CD14-positive monocyte (primary cell): ENCODE data around the gene RAB40A. TPM values are rescaled to one million over a fixed set of nuclear protein-coding genes. Genes with fewer than 3 reads are reported as not detected.

ENCODE experiments used
- DNase-seq, 3 donors: peaks; one replicate each; pipeline ENCODE4 v3.0.0-alpha.2; 2011 to 2022
- H2AFZ ChIP-seq: 2 replicates; pipeline ENCODE4 v1.6.0; 2012; ENCODE audit warnings: mild to moderate bottlenecking, low read depth, low read length, inconsistent platforms; ENCODE audit not compliant: insufficient read depth, poor library complexity, severe bottlenecking
- H3K27ac ChIP-seq, 2 donors: 1 replicate in 1 of 2; 2 replicates in 1 of 2; pipeline ENCODE4 v1.5.1; 2012 to 2013; ENCODE audit warnings: low read length in 2 of 2, control low read depth in 1 of 2, inconsistent platforms in 1 of 2, low read depth in 1 of 2, mild to moderate bottlenecking in 1 of 2
- H3K27me3 ChIP-seq, 2 donors: one replicate each; pipeline versions ENCODE4 v1.6.0 to v1.6.1; 2011 to 2013; ENCODE audit warnings: low read length in 2 of 2; ENCODE audit not compliant: control insufficient read depth in 2 of 2, insufficient read depth in 2 of 2
- H3K36me3 ChIP-seq, 2 donors: replicated peaks in 1 of 2; 1 replicate in 1 of 2; 2 replicates in 1 of 2; pipeline versions ENCODE4 v1.5.1 to v1.6.1; 2012 to 2013; ENCODE audit warnings: low read length in 2 of 2, control low read depth in 1 of 2, inconsistent platforms in 1 of 2, mild to moderate bottlenecking in 1 of 2; ENCODE audit not compliant: insufficient read depth in 2 of 2, control insufficient read depth in 1 of 2
- H3K4me1 ChIP-seq, 2 donors: 1 replicate in 1 of 2; 2 replicates in 1 of 2; pipeline versions ENCODE4 v1.5.1 to v1.6.1; 2012 to 2013; ENCODE audit warnings: low read length in 2 of 2, control low read depth in 1 of 2, inconsistent platforms in 1 of 2, mild to moderate bottlenecking in 1 of 2, moderate library complexity in 1 of 2; ENCODE audit not compliant: insufficient read depth in 2 of 2, control insufficient read depth in 1 of 2
- H3K4me2 ChIP-seq: replicated peaks from 2 replicates; pipeline ENCODE3; 2012; ENCODE audit warnings: low read length, moderate library complexity, mild to moderate bottlenecking; ENCODE audit not compliant: poor library complexity, severe bottlenecking; ENCODE audit errors: extremely low read depth
- H3K4me3 ChIP-seq, 3 experiments: fragments of 200-600 bp in 1 of 3; sonication (generic) in 1 of 3; replicated peaks in 1 of 3; 1 replicate in 2 of 3; 2 replicates in 1 of 3; pipeline ENCODE4 v1.5.1; 2011 to 2013; ENCODE audit warnings: low read length in 3 of 3, mild to moderate bottlenecking in 3 of 3, control low read depth in 2 of 3, low read depth in 2 of 3, inconsistent platforms in 1 of 3, moderate library complexity in 1 of 3
- H3K79me2 ChIP-seq: 2 replicates; pipeline ENCODE4 v1.6.0; 2012; ENCODE audit warnings: mild to moderate bottlenecking, control low read depth, inconsistent platforms, low read length, moderate library complexity; ENCODE audit not compliant: insufficient read depth
- H3K9ac ChIP-seq: 2 replicates; pipeline ENCODE4 v1.6.0; 2017; ENCODE audit warnings: low read length, mild to moderate bottlenecking; ENCODE audit not compliant: insufficient read depth, poor library complexity, severe bottlenecking
- H3K9me3 ChIP-seq, 2 donors: replicated peaks in 1 of 2; 1 replicate in 1 of 2; 2 replicates in 1 of 2; pipeline versions ENCODE4 v1.5.1 to v1.6.1; 2012 to 2013; ENCODE audit warnings: low read length in 2 of 2, control low read depth in 1 of 2; ENCODE audit not compliant: control insufficient read depth in 1 of 2, insufficient read depth in 1 of 2
- H4K20me1 ChIP-seq: 2 replicates; pipeline ENCODE4 v1.6.0; 2012; ENCODE audit warnings: mild to moderate bottlenecking, low read length, control low read depth, moderate library complexity; ENCODE audit not compliant: insufficient read depth
- H3K27ac Mint-ChIP-seq, 7 donors: one replicate each; pipeline ENCODE4 v1.8.0; 2020; ENCODE audit warnings: mild to moderate bottlenecking in 7 of 7, mixed read lengths in 7 of 7, moderate library complexity in 6 of 7, inconsistent platforms in 2 of 7
- H3K27me3 Mint-ChIP-seq, 3 donors: one replicate each; pipeline ENCODE4 v1.8.0; 2021 to 2022; ENCODE audit warnings: low read depth in 3 of 3, mild to moderate bottlenecking in 3 of 3, mixed read lengths in 3 of 3, moderate library complexity in 3 of 3, inconsistent platforms in 1 of 3
- H3K36me3 Mint-ChIP-seq, 2 donors: one replicate each; pipeline ENCODE4 v1.8.0; 2020; ENCODE audit warnings: mixed read lengths in 2 of 2, inconsistent platforms in 1 of 2, mild to moderate bottlenecking in 1 of 2
- H3K4me1 Mint-ChIP-seq: one replicate; pipeline ENCODE4 v1.8.0; 2020; ENCODE audit warnings: mild to moderate bottlenecking, mixed read lengths
- H3K4me3 Mint-ChIP-seq, 2 donors: one replicate each; pipeline ENCODE4 v1.8.0; 2020; ENCODE audit warnings: mild to moderate bottlenecking in 2 of 2, mixed read lengths in 2 of 2, moderate library complexity in 1 of 2
- H3K9me3 Mint-ChIP-seq, 7 donors: one replicate each; pipeline ENCODE4 v1.8.0; 2020 to 2022; ENCODE audit warnings: mixed read lengths in 7 of 7, mild to moderate bottlenecking in 6 of 7, moderate library complexity in 6 of 7, inconsistent platforms in 2 of 7
- WGBS: methylation state at CpG from one replicate; pipeline ENCODE4 v1.1.5; 2013; ENCODE audit warnings: missing lambda C conversion rate; ENCODE audit not compliant: insufficient coverage; 5-methylcytosine and 5-hydroxymethylcytosine counted together
- intact Hi-C, 2 donors: fragments of 100-400 bp; cut with micrococcal nuclease; formaldehyde crosslinking; loops; one replicate each; pipeline versions ENCODE4 v1.15.0 to v1.15.1; 2023
- polyA plus RNA-seq, 3 donors: library from polyadenylated mRNA; depleted of rRNA in 1 of 3; unstranded in 2 of 3; stranded (reverse) in 1 of 3; fragments of 300-500 nt in 2 of 3; fragments of >200 nt in 1 of 3; fragmentation: Illumina TruSeq in 2 of 3; gene quantifications; 1 replicate in 2 of 3; 2 replicates in 1 of 3; pipeline ENCODE4 v1.2.3, GENCODE V29; 2012 to 2021
- TF ChIP-seq, protein P1 (sequence below): fragments of 200-600 bp; IDR thresholded peaks from one replicate; pipeline ENCODE4 v1.8.0; 2022; ENCODE audit warnings: antibody characterized with exemption, mild to moderate bottlenecking

The RAB40A gene
- polyA plus RNA-seq, 3 donors, result not detected

DNA sequence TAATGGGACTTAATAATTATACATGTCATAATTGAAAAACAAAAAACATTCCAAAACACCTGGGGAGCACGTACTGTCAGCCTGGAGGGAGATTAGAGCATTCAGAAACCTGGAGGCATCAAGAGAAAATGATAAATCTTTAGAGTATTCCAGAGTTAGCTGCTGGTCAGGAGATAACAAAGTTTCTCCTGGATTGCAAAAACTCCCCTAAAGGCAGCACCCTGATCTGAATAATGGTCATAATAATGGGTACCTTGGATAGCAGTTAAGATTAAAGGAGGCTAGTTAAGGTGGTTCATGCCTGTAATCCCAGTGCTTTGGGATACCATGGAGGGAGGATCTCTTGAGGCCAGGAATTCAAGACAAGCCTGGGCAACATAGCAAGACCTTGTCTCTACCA is 15.9 kb upstream of the RAB40A start:
- no peak overlapping the region for H3K4me2 ChIP-seq
- intact Hi-C loops, result no loop called here
- H2AFZ ChIP-seq, result no peak overlapping the region
- TF ChIP-seq, protein P1, sequence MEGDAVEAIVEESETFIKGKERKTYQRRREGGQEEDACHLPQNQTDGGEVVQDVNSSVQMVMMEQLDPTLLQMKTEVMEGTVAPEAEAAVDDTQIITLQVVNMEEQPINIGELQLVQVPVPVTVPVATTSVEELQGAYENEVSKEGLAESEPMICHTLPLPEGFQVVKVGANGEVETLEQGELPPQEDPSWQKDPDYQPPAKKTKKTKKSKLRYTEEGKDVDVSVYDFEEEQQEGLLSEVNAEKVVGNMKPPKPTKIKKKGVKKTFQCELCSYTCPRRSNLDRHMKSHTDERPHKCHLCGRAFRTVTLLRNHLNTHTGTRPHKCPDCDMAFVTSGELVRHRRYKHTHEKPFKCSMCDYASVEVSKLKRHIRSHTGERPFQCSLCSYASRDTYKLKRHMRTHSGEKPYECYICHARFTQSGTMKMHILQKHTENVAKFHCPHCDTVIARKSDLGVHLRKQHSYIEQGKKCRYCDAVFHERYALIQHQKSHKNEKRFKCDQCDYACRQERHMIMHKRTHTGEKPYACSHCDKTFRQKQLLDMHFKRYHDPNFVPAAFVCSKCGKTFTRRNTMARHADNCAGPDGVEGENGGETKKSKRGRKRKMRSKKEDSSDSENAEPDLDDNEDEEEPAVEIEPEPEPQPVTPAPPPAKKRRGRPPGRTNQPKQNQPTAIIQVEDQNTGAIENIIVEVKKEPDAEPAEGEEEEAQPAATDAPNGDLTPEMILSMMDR, result no peak
- H4K20me1 ChIP-seq, result no peaks in the 10 kb centered on the region
- no peak overlapping the region for H3K27ac ChIP-seq
- Mint-ChIP-seq H3K4me3 (no peak overlapping the region), H3K27me3 (peaks cover 0 to 3% (median 0%) of the 10 kb centered on the region in 3 donors), H3K36me3 (no peaks in the 10 kb centered on the region), H3K27ac (no peak overlapping the region), H3K4me1 (peaks cover 4% of the 10 kb centered on the region), H3K9me3 (peaks cover 0 to 3% (median 0%) of the 10 kb centered on the region in 7 donors)
- no peaks in the 10 kb centered on the region for H3K27me3 ChIP-seq
- H3K79me2 ChIP-seq, result no peaks in the 10 kb centered on the region
- no peaks in the 10 kb centered on the region for H3K9me3 ChIP-seq
- no CpG with 5 or more reads among the region's 1 CpG for WGBS
- no peak overlapping the region for H3K4me3 ChIP-seq
- DNase-seq, result no peak
- no peak overlapping the region for H3K9ac ChIP-seq
- peaks cover 3% of the 10 kb centered on the region in 2 donors for H3K4me1 ChIP-seq
- H3K36me3 ChIP-seq, result no peaks in the 10 kb centered on the region

DNA sequence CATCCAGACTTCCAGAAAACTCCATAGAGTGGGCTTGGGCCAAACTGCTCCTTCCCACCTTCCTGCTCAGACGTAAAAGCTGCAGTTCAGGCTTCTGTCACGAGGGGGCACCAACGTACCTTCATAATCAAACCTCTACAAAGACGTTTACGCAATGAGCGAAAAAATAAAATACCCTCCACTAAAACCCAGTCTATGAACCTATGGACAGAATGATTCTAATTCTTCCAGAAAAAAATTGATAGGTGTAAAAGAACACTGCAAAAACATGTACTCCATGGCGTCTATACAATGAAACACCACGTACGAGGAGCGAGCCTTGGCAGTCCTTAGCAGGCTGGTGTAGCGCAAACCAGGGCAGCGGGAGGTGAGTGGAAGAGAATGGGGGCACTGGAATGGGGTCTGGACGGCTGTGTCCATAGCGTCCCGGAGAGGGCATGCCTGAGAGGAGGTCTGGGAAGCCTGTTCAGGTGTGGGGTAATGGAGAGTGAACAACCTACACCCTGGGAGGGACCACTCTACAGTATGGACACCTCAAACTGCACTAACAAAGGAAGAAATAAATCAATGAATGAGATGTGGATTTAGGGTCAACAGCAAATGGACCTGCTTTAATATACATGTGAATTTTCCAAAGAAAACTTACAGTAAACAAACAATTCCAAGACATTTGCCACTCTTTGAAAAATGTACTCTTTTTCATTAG is 14.4 kb upstream of the RAB40A start:
- Mint-ChIP-seq H3K36me3 (no peaks in the 10 kb centered on the region), H3K4me3 (peak overlapping the region; percentile 52 to 82), H3K27me3 (peaks cover 0 to 3% (median 0%) of the 10 kb centered on the region in 3 donors), H3K27ac (no peak overlapping the region), H3K9me3 (peaks cover 0 to 3% (median 0%) of the 10 kb centered on the region in 7 donors), H3K4me1 (peaks cover 4% of the 10 kb centered on the region)
- peak overlapping the region; percentile 54 for H3K4me2 ChIP-seq
- no peaks in the 10 kb centered on the region for H3K27me3 ChIP-seq
- no peaks in the 10 kb centered on the region for H3K9me3 ChIP-seq
- peak overlapping the region; percentile 50 for H2AFZ ChIP-seq
- DNase-seq, result peak; percentile 46 to 53 (median 50)
- intact Hi-C loops, result loop anchor here (5.0 kb wide), 2 partner anchors 284 to 289 kb away; no protein-coding TSS in a partner anchor
- H4K20me1 ChIP-seq, result no peaks in the 10 kb centered on the region
- H3K27ac ChIP-seq, result no peak overlapping the region
- H3K9ac ChIP-seq, result no peak overlapping the region
- no CpG with 5 or more reads among the region's 15 CpGs for WGBS
- TF ChIP-seq, protein P1, result peak; percentile 72
- peaks cover 3% of the 10 kb centered on the region in 2 donors for H3K4me1 ChIP-seq
- H3K36me3 ChIP-seq, result no peaks in the 10 kb centered on the region
- H3K4me3 ChIP-seq, result peak overlapping the region; percentile 20 to 48 (median 25)
- no peaks in the 10 kb centered on the region for H3K79me2 ChIP-seq
